GM12878 (cell line): ENCODE measurements around the gene FCRL6. TPM values are rescaled to one million over a fixed set of nuclear protein-coding genes. Genes with fewer than 3 reads are reported as not detected.

Experiments used
- ATAC-seq: fragments of 200-7000 bp; cut with Tn5 transposase; 3 replicates; pipeline ENCODE4 v1.9.1; 2020; ENCODE audit warnings: mild to moderate bottlenecking, moderate library complexity
- BruUV-seq: library from RNA; stranded (reverse); fragments of 400-500 nt; replicated peaks from 2 replicates; lab custom pipeline; 2021; lab: Mats Ljungman, UMichigan
- CTCF ChIA-PET: fragments of 300-600 bp; sonication (Branson Sonifier 250); formaldehyde crosslinking; extraction: SDS; loops from one replicate; lab custom pipeline; 2021; ENCODE audit warnings: inconsistent platforms; lab: Yijun Ruan, JAX
- POLR2A ChIA-PET: fragments of 350-600 bp; formaldehyde crosslinking; extraction: SDS; loops from one replicate; lab custom pipeline; 2021; ENCODE audit warnings: inconsistent platforms; lab: Charles Lee
- RAD21 ChIA-PET: fragments of 300-600 bp; sonication (Branson Sonifier 250); formaldehyde crosslinking; loops from one replicate; lab custom pipeline; 2023; ENCODE audit warnings: antibody characterized with exemption; ENCODE audit not compliant: unreplicated experiment; lab: Charles Lee
- SMC1A ChIA-PET: fragments of 300-600 bp; sonication (Branson Sonifier 250); formaldehyde crosslinking; loops from one replicate; lab custom pipeline; 2023; ENCODE audit not compliant: unreplicated experiment, uncharacterized antibody; lab: Charles Lee
- DNase-seq: peaks from one replicate; pipeline ENCODE4 v3.0.0-alpha.2; 2011; ENCODE audit warnings: low read depth, low spot score
- FAIRE-seq: peaks from 3 replicates; lab custom pipeline; 2011; peaks lifted over from hg19 to GRCh38; lab: Jason Lieb, UNC
- H2AFZ ChIP-seq: 2 replicates; pipeline ENCODE4 v1.6.0; 2011; ENCODE audit warnings: low read depth, low read length, control low read depth; ENCODE audit not compliant: control insufficient read depth
- H3K27ac ChIP-seq: 2 replicates; pipeline ENCODE4 v1.5.1; 2011; ENCODE audit warnings: control low read depth; ENCODE audit not compliant: control insufficient read depth, insufficient read depth
- H3K27me3 ChIP-seq, 2 experiments: replicated peaks in 1 of 2; 2 replicates each; pipeline versions ENCODE4 v1.6.0 to v1.6.1; 2011; ENCODE audit warnings: low read length in 1 of 2; ENCODE audit not compliant: control insufficient read depth in 2 of 2, insufficient read depth in 2 of 2
- H3K36me3 ChIP-seq, 2 experiments: 2 replicates each; pipeline ENCODE4 v1.5.1; 2011; ENCODE audit warnings: low read length in 1 of 2; ENCODE audit not compliant: control insufficient read depth in 2 of 2, insufficient read depth in 2 of 2
- H3K4me1 ChIP-seq: 2 replicates; pipeline ENCODE4 v1.6.1; 2011; ENCODE audit warnings: mild to moderate bottlenecking, low read length, moderate library complexity, mixed read lengths; ENCODE audit not compliant: control insufficient read depth, insufficient read depth
- H3K4me2 ChIP-seq: 2 replicates; pipeline ENCODE4 v1.6.0; 2011; ENCODE audit warnings: control low read depth; ENCODE audit not compliant: control insufficient read depth, insufficient read depth
- H3K4me3 ChIP-seq: fragments of 200-600 bp; sonication (generic); 2 replicates; pipeline ENCODE4 v1.5.1; 2016
- H3K79me2 ChIP-seq: 2 replicates; pipeline ENCODE4 v1.6.0; 2011; ENCODE audit warnings: low read length; ENCODE audit not compliant: control insufficient read depth, insufficient read depth
- H3K9ac ChIP-seq: 2 replicates; pipeline ENCODE4 v1.8.0; 2011; ENCODE audit warnings: low read length, control low read depth, mixed read lengths; ENCODE audit not compliant: control insufficient read depth, insufficient read depth
- H3K9me3 ChIP-seq: replicated peaks from 3 replicates; pipeline ENCODE4 v1.5.1; 2011; ENCODE audit warnings: mild to moderate bottlenecking, low read length; ENCODE audit not compliant: control insufficient read depth, insufficient read depth
- H4K20me1 ChIP-seq: 2 replicates; pipeline ENCODE4 v1.6.0; 2011; ENCODE audit not compliant: control insufficient read depth, insufficient read depth
- BHLHE40 ChIP-seq, 2 experiments: fragments of 450-650 bp in 1 of 2; IDR thresholded peaks; 2 replicates each; pipeline ENCODE4 v1.6.1; 2011 to 2017; ENCODE audit warnings: low read depth in 2 of 2, borderline replicate concordance in 1 of 2, improper control_type of control experiment in 1 of 2, low read length in 1 of 2, mild to moderate bottlenecking in 1 of 2
- CHD4 ChIP-seq: fragments of 200-600 bp; sonication (generic); IDR thresholded peaks from 2 replicates; pipeline ENCODE4 v1.6.1; 2016; ENCODE audit warnings: mild to moderate bottlenecking
- DPF2 ChIP-seq: fragments of 450-650 bp; IDR thresholded peaks from 2 replicates; pipeline ENCODE4 v1.6.1; 2017; ENCODE audit warnings: mild to moderate bottlenecking
- EP300 ChIP-seq, 2 experiments: fragments of 150-350 bp in 1 of 2; IDR thresholded peaks; 2 replicates each; pipeline ENCODE4 v1.6.1; 2011 to 2012; ENCODE audit warnings: low read depth in 2 of 2, low read length in 2 of 2, borderline replicate concordance in 1 of 2, improper control_type of control experiment in 1 of 2, inconsistent platforms in 1 of 2; ENCODE audit not compliant: control insufficient read depth in 1 of 2
- ESRRA ChIP-seq: IDR thresholded peaks from 2 replicates; pipeline ENCODE4 v1.6.1; 2012; ENCODE audit warnings: mild to moderate bottlenecking, low read length, improper control_type of control experiment
- ETV6 ChIP-seq, 2 experiments: fragments of 450-650 bp in 1 of 2; IDR thresholded peaks in 1 of 2; conservative IDR thresholded peaks in 1 of 2; 2 replicates each; pipeline ENCODE4 v1.6.1; 2014; ENCODE audit warnings: antibody characterized with exemption in 1 of 2, borderline replicate concordance in 1 of 2, low read depth in 1 of 2, mild to moderate bottlenecking in 1 of 2, moderate library complexity in 1 of 2
- EZH2 ChIP-seq: IDR thresholded peaks from 2 replicates; pipeline ENCODE4 v1.6.1; 2012; ENCODE audit warnings: low read depth, mild to moderate bottlenecking, control low read depth, inconsistent platforms, low read length, borderline replicate concordance; ENCODE audit not compliant: control insufficient read depth
- HCFC1 ChIP-seq: fragments of 150-350 bp; IDR thresholded peaks from 2 replicates; pipeline ENCODE4 v1.6.1; 2014; ENCODE audit warnings: low read length
- MEF2A ChIP-seq: IDR thresholded peaks from 2 replicates; pipeline ENCODE4 v1.6.1; 2011; ENCODE audit warnings: low read depth, mild to moderate bottlenecking, low read length, moderate library complexity; ENCODE audit not compliant: insufficient read depth
- NFIC ChIP-seq: IDR thresholded peaks from 2 replicates; pipeline ENCODE4 v1.6.1; 2012; ENCODE audit warnings: low read depth, mild to moderate bottlenecking, inconsistent platforms, low read length, moderate library complexity
- SMAD1 ChIP-seq: fragments of 450-650 bp; IDR thresholded peaks from 2 replicates; pipeline ENCODE4 v1.6.1; 2018; ENCODE audit warnings: mild to moderate bottlenecking, low read depth; ENCODE audit not compliant: partially characterized antibody
- TARDBP ChIP-seq: IDR thresholded peaks from 2 replicates; pipeline ENCODE4 v1.6.1; 2016; ENCODE audit warnings: borderline replicate concordance
- TBL1XR1 ChIP-seq: IDR thresholded peaks from 2 replicates; pipeline ENCODE4 v1.6.1; 2012; ENCODE audit warnings: low read depth, low read length, improper control_type of control experiment
- WGBS: methylation state at CpG from one replicate; pipeline ENCODE4 v1.1.6; 2016; ENCODE audit warnings: low lambda C conversion rate; ENCODE audit not compliant: insufficient replicate concordance, insufficient coverage; ENCODE audit errors: missing lambda C conversion rate; 5-methylcytosine and 5-hydroxymethylcytosine counted together
- in situ Hi-C: fragments of 300-500 bp; cut with MboI; formaldehyde crosslinking; loops from 9 replicates; pipeline ENCODE4 v1.14.3; 2018; ENCODE audit warnings: mixed read lengths
- intact Hi-C: fragments of 100-400 bp; cut with micrococcal nuclease; formaldehyde crosslinking; loops from one replicate; pipeline ENCODE4 v1.14.2; 2022; ENCODE audit not compliant: unreplicated experiment
- polyA plus RNA-seq, 11 experiments: library from polyadenylated mRNA; depleted of rRNA in 4 of 11; unstranded in 6 of 11; stranded (reverse) in 5 of 11; fragments of >200 nt; fragmentation: Nextera tagmentation in 4 of 11; fragmentation: Illumina TruSeq in 1 of 11; extraction: Ambion mirVana in 4 of 11; extraction: Trizol in 1 of 11; gene quantifications; 1 replicate in 1 of 11; 2 replicates in 10 of 11; pipeline versions ENCODE4 v1.2.1 to v1.2.3, GENCODE V29; 2011 to 2016; ENCODE audit warnings: inconsistent platforms in 2 of 11, missing spikeins in 2 of 11, low read depth in 1 of 11
- total RNA-seq, 4 experiments: library from RNA; depleted of rRNA in 3 of 4; stranded (reverse); fragments of >200 nt in 3 of 4; fragmentation: Illumina TruSeq in 1 of 4; extraction: Trizol in 1 of 4; gene quantifications; 2 replicates each; pipeline versions ENCODE4 v1.2.1 to v1.2.3, GENCODE V29; 2013 to 2021
- TF ChIP-seq, protein P1 (sequence below): IDR thresholded peaks from 2 replicates; pipeline ENCODE4 v1.6.1; 2012; ENCODE audit warnings: mild to moderate bottlenecking, low read depth, low read length

The FCRL6 gene
- total and polyA plus RNA-seq, 10 of the 15 experiments (the other 5 are each of a cell fraction or from before 2014, with no cell fraction given), result 0.04 to 0.16 (median 0.11) TPM; not detected in 7

DNA sequence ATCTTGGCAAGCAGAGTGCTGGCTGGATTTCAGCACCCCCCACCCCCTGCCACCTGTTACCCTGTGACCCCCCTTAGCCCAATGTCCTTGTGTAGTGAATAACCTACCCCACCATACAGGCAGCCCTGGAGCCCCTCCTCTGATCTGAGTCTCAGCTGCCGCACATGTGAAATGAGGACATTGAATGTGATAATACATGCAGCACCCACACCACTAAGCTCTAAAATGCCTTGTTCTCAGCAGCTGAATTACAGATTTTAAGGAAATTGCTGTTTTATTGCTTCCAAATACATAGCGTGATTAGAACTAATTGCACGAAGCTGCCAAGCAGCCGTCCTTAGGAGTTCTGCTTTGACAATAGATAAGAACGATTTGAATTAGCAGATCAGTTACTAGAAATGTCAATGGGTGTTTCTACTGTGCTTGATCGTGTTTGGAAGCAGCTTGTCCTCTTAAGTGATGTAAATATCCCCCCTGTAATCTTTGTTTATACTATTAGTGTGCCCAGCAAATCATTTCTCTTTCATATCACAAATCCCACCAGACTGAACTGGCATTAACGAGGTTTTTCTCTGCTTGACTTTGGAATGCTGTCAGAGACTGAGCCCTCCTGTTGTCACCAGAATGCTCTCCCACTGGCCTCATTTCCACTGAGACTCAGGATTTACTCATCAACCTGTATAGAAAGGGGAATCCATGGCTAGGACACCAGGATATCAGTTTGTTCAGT lies 29.4 kb downstream of the FCRL6 start (continued):
- TF ChIP-seq EZH2 (no peak), TARDBP (no peak), ETV6 (conservative IDR thresholded peaks at IDR 0.05 in 1 of 2, IDR thresholded peaks at IDR 0.05 in 1 of 2; ENCODE audit: borderline replicate concordance in 1 of 2, low read depth in 1 of 2) (no peak), HCFC1 (no peak), MEF2A (no peak)
- TF ChIP-seq, all 136 proteins: peak for 0

DNA sequence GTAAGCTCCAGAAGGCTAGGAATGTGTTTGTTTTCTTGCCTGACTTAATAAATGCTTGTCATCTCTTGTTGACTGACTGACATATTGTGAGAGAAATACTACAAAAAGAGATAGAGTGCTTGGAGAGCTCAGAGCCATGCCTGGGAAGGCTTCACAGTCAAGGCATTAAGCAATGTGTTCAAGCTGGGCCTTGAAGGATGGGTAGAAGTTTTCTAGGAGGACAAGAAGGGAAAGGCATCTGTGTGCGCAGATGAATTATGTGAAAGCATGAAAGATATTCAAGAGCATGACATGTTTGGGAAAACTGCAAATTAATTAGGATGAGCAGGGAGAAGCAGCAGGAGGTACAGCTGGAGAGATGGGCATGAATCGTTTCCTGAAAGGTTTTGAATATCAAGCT lies 30.1 kb downstream of the FCRL6 start:
- POLR2A ChIA-PET, result no interaction called here
- no peak overlapping the region for H3K4me3 ChIP-seq
- H3K9me3 ChIP-seq, result peaks cover 2% of the 10 kb centered on the region; the same call in 1 of the 3 replicates
- FAIRE-seq, result no peak
- WGBS, result 29% methylated on average over 2 of the region's 2 CpGs
- no peak for ATAC-seq
- DNase-seq, result no peak
- RAD21 ChIA-PET, result interaction anchor here (1.3 kb wide), 1 partner anchor 33 kb away, joined by 3 read pairs; no protein-coding TSS in a partner anchor
- SMC1A ChIA-PET, result interaction anchor here (0.8 to 3.5 kb wide), 6 partner anchors 13 to 198 kb away, joined by 3 to 13 read pairs (median 9); no protein-coding TSS in a partner anchor
- H4K20me1 ChIP-seq, result no peaks in the 10 kb centered on the region
- peaks cover 19% of the 10 kb centered on the region for H3K4me1 ChIP-seq
- intact Hi-C loops, result no loop called here
- H3K79me2 ChIP-seq, result no peaks in the 10 kb centered on the region
- H3K27me3 ChIP-seq, result no peaks in the 10 kb centered on the region
- no peaks in the 10 kb centered on the region for H3K36me3 ChIP-seq
- no TSS peak for BruUV-seq
- no peak overlapping the region for H3K9ac ChIP-seq
- TF ChIP-seq EP300 (IDR thresholded peaks at IDR 0.05; ENCODE audit: borderline replicate concordance in 1 of 2, control insufficient read depth in 1 of 2, low read depth in 2 of 2, low read length in 2 of 2) (no peak), TBL1XR1 (no peak), ESRRA (no peak), SMAD1 (no peak), BHLHE40 (IDR thresholded peaks at IDR 0.05; ENCODE audit: borderline replicate concordance in 1 of 2, low read depth in 2 of 2, low read length in 1 of 2) (no peak), CHD4 (no peak), NFIC (no peak), DPF2 (no peak)
- TF ChIP-seq, protein P1, sequence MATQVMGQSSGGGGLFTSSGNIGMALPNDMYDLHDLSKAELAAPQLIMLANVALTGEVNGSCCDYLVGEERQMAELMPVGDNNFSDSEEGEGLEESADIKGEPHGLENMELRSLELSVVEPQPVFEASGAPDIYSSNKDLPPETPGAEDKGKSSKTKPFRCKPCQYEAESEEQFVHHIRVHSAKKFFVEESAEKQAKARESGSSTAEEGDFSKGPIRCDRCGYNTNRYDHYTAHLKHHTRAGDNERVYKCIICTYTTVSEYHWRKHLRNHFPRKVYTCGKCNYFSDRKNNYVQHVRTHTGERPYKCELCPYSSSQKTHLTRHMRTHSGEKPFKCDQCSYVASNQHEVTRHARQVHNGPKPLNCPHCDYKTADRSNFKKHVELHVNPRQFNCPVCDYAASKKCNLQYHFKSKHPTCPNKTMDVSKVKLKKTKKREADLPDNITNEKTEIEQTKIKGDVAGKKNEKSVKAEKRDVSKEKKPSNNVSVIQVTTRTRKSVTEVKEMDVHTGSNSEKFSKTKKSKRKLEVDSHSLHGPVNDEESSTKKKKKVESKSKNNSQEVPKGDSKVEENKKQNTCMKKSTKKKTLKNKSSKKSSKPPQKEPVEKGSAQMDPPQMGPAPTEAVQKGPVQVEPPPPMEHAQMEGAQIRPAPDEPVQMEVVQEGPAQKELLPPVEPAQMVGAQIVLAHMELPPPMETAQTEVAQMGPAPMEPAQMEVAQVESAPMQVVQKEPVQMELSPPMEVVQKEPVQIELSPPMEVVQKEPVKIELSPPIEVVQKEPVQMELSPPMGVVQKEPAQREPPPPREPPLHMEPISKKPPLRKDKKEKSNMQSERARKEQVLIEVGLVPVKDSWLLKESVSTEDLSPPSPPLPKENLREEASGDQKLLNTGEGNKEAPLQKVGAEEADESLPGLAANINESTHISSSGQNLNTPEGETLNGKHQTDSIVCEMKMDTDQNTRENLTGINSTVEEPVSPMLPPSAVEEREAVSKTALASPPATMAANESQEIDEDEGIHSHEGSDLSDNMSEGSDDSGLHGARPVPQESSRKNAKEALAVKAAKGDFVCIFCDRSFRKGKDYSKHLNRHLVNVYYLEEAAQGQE, result no peak
- H2AFZ ChIP-seq, result no peak overlapping the region
- in situ Hi-C loops, result no loop called here
- CTCF ChIA-PET, result interaction anchor here (0.7 to 16.1 kb wide), 4 partner anchors 11 to 175 kb away, joined by 3 to 178 read pairs (median 4); partner anchors contain the start of gene FCRL6
- no peak overlapping the region for H3K27ac ChIP-seq
- no peak overlapping the region for H3K4me2 ChIP-seq
